Hepatocyte (in vitro differentiated cells): Measurements from ENCODE around the gene SH3RF1. TPM values are rescaled to one million over a fixed set of nuclear protein-coding genes. Genes with fewer than 3 reads are reported as not detected.

Experiments
- DNase-seq: peaks from one replicate; pipeline ENCODE4 v3.0.0-alpha.2; 2016; ENCODE audit warnings: low spot score
- H2AFZ ChIP-seq: fragments of 200-600 bp; sonication (generic); 2 replicates; pipeline ENCODE4 v1.6.0; 2016; ENCODE audit warnings: antibody characterized with exemption, mild to moderate bottlenecking
- H3K27ac ChIP-seq: fragments of 200-600 bp; sonication (generic); 2 replicates; pipeline ENCODE4 v1.5.1; 2016; ENCODE audit warnings: mild to moderate bottlenecking
- H3K27me3 ChIP-seq: fragments of 200-600 bp; sonication (generic); 2 replicates; pipeline ENCODE4 v1.6.1; 2016
- H3K36me3 ChIP-seq: fragments of 200-600 bp; sonication (generic); replicated peaks from 2 replicates; pipeline ENCODE4 v1.5.1; 2016; ENCODE audit warnings: low read depth; ENCODE audit not compliant: insufficient read depth
- H3K4me1 ChIP-seq: fragments of 200-600 bp; sonication (generic); 2 replicates; pipeline ENCODE4 v1.5.1; 2016; ENCODE audit warnings: mild to moderate bottlenecking, moderate library complexity; ENCODE audit not compliant: insufficient read depth
- H3K4me2 ChIP-seq: fragments of 200-600 bp; sonication (generic); 2 replicates; pipeline ENCODE4 v1.6.0; 2016
- H3K4me3 ChIP-seq: fragments of 200-600 bp; sonication (generic); 2 replicates; pipeline ENCODE4 v1.5.1; 2016; ENCODE audit warnings: mild to moderate bottlenecking
- H3K79me2 ChIP-seq: fragments of 200-600 bp; sonication (generic); 2 replicates; pipeline ENCODE4 v1.6.0; 2017; ENCODE audit warnings: mild to moderate bottlenecking
- H3K9me2 ChIP-seq: fragments of 200-600 bp; sonication (generic); replicated peaks from 2 replicates; pipeline ENCODE4 v1.6.0; 2017; ENCODE audit warnings: mild to moderate bottlenecking; ENCODE audit not compliant: insufficient read depth
- H3K9me3 ChIP-seq: fragments of 200-600 bp; sonication (generic); 2 replicates; pipeline ENCODE4 v1.5.1; 2016; ENCODE audit warnings: low read depth, mild to moderate bottlenecking
- H4K20me1 ChIP-seq: fragments of 200-600 bp; sonication (generic); 2 replicates; pipeline ENCODE4 v1.6.0; 2016; ENCODE audit warnings: mild to moderate bottlenecking; ENCODE audit not compliant: insufficient read depth, poor library complexity, severe bottlenecking
- CTCF ChIP-seq: fragments of 200-600 bp; sonication (generic); IDR thresholded peaks from 2 replicates; pipeline ENCODE4 v1.5.1; 2016; ENCODE audit warnings: antibody characterized with exemption, mild to moderate bottlenecking; ENCODE audit not compliant: poor library complexity
- EZH2 ChIP-seq: fragments of 200-600 bp; sonication (generic); IDR thresholded peaks from 2 replicates; pipeline ENCODE4 v1.6.1; 2016; ENCODE audit warnings: antibody characterized with exemption, mild to moderate bottlenecking, borderline replicate concordance
- EZH2phosphoT487 ChIP-seq: fragments of 200-600 bp; sonication (generic); IDR thresholded peaks from one replicate; pipeline ENCODE4 v1.6.1; 2018; ENCODE audit warnings: antibody characterized with exemption, mild to moderate bottlenecking, low read depth, moderate library complexity; ENCODE audit not compliant: unreplicated experiment, severe bottlenecking
- WGBS: methylation state at CpG from one replicate; pipeline ENCODE4 v1.1.6; 2016; ENCODE audit warnings: low lambda C conversion rate; ENCODE audit errors: missing lambda C conversion rate; 5-methylcytosine and 5-hydroxymethylcytosine counted together
- polyA plus RNA-seq: library from polyadenylated mRNA; unstranded; fragments of >200 nt; fragmentation: Nextera tagmentation; extraction: Ambion mirVana; gene quantifications from 2 replicates; pipeline ENCODE4 v1.2.1, GENCODE V29; 2016
- total RNA-seq: library from RNA; depleted of rRNA; stranded (reverse); fragments of >200 nt; gene quantifications from 2 replicates; pipeline ENCODE4 v1.2.3, GENCODE V29; 2014

The SH3RF1 gene
- total and polyA plus RNA-seq, 2 experiments from 2014 or later: 15.5 to 16.4 TPM

- Histone ChIP-seq H3K36me3 (no peaks in the 10 kb centered on the region), H3K27ac (no peak overlapping the region), H3K4me3 (no peak overlapping the region), H3K79me2 (peaks cover 94% of the 10 kb centered on the region), H3K9me2 (no peaks in the 10 kb centered on the region), H2AFZ (no peak overlapping the region), H3K4me2 (no peak overlapping the region), H3K9me3 (no peaks in the 10 kb centered on the region), H3K27me3 (no peaks in the 10 kb centered on the region), H3K4me1 (peaks cover 1% of the 10 kb centered on the region), H4K20me1 (no peaks in the 10 kb centered on the region)
- TF ChIP-seq EZH2 (no peak), CTCF (no peak), EZH2phosphoT487 (no peak)
- 91% methylated on average over 3 of the region's 3 CpGs for WGBS
- no peak for DNase-seq
Observed at GRCh38 chr4:169174247-169174646, 96.5 kb downstream of the SH3RF1 start.

GRCh38 chr4:169167957-169168858 is 102.5 kb downstream of the SH3RF1 start:
- Histone ChIP-seq H3K4me3 (no peak overlapping the region), H3K9me2 (no peaks in the 10 kb centered on the region), H3K79me2 (peaks cover 91% of the 10 kb centered on the region), H3K9me3 (no peaks in the 10 kb centered on the region), H3K27ac (no peak overlapping the region), H3K27me3 (no peaks in the 10 kb centered on the region), H3K4me2 (no peak overlapping the region), H2AFZ (no peak overlapping the region), H3K4me1 (no peaks in the 10 kb centered on the region), H3K36me3 (no peaks in the 10 kb centered on the region), H4K20me1 (no peaks in the 10 kb centered on the region)
- DNase-seq: no peak
- WGBS: 71% methylated on average over 2 of the region's 2 CpGs
- TF ChIP-seq EZH2phosphoT487 (no peak), EZH2 (no peak), CTCF (no peak)

GRCh38 chr4:169164669-169165415 is 105.9 kb downstream of the SH3RF1 start:
- Histone ChIP-seq H3K4me2 (no peak overlapping the region), H3K79me2 (peaks cover 96% of the 10 kb centered on the region)

More at GRCh38 chr4:169164669-169165415, 105.9 kb downstream of the SH3RF1 start:
- TF ChIP-seq EZH2: no peak
- TF ChIP-seq EZH2phosphoT487: no peak
- TF ChIP-seq CTCF: no peak
- H3K9me3 ChIP-seq: no peaks in the 10 kb centered on the region
- no peaks in the 10 kb centered on the region for H4K20me1 ChIP-seq
- peaks cover 12% of the 10 kb centered on the region for H3K4me1 ChIP-seq
- 92% methylated on average over 1 of the region's 1 CpG for WGBS
- H2AFZ ChIP-seq: no peak overlapping the region
- no peak for DNase-seq
- no peak overlapping the region for H3K4me3 ChIP-seq
- no peaks in the 10 kb centered on the region for H3K9me2 ChIP-seq
- no peaks in the 10 kb centered on the region for H3K36me3 ChIP-seq
- no peaks in the 10 kb centered on the region for H3K27me3 ChIP-seq
- no peak overlapping the region for H3K27ac ChIP-seq
